Mucosa of stomach (tissue), 1 donor: Measurements from ENCODE around the gene DRC3.

Experiments used
- H3K27me3 ChIP-seq: one replicate; pipeline ENCODE4 v1.7.0; 2013; ENCODE audit warnings: mild to moderate bottlenecking, low read length; ENCODE audit not compliant: control insufficient read depth, insufficient read depth
- H3K36me3 ChIP-seq: one replicate; pipeline ENCODE4 v1.7.0; 2013; ENCODE audit warnings: low read length; ENCODE audit not compliant: control insufficient read depth, insufficient read depth
- H3K4me1 ChIP-seq: one replicate; pipeline ENCODE4 v1.7.0; 2013; ENCODE audit warnings: mild to moderate bottlenecking, low read length; ENCODE audit not compliant: control insufficient read depth, insufficient read depth
- H3K4me3 ChIP-seq: one replicate; pipeline ENCODE4 v1.7.0; 2013; ENCODE audit warnings: low read length
- H3K9ac ChIP-seq: one replicate; pipeline ENCODE4 v1.7.0; 2013; ENCODE audit warnings: mild to moderate bottlenecking, low read length, moderate library complexity
- H3K9me3 ChIP-seq: one replicate; pipeline ENCODE4 v1.7.0; 2013; ENCODE audit warnings: mild to moderate bottlenecking, low read length, moderate library complexity; ENCODE audit not compliant: control insufficient read depth
- donor health status: Pancreatic carcinoma.

DRC3 gene

DNA sequence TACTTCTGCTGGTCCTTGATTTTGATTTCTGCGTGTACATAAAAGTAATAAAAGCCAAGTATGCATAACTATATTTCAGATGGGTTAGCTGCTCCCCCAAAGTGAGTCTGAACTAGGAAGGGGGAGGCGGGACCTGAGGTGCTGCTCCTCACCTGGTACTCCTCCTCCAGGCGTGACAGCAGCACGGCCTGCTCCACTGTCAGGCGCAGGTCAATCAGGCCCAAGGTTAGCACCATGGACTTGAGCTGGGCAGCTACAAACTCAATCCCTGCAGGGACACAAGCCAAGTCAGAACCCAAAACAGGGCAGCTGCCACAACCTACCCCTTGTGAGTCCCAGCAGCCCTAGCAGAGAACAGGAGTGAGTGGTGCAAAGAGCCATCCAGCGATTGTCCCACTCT, 48.3 kb downstream of the DRC3 start:
- Histone ChIP-seq H3K9me3 (no peaks in the 10 kb centered on the region), H3K4me1 (peaks cover 15% of the 10 kb centered on the region), H3K27me3 (no peaks in the 10 kb centered on the region), H3K9ac (no peak overlapping the region), H3K4me3 (no peak overlapping the region), H3K36me3 (no peaks in the 10 kb centered on the region)

DNA sequence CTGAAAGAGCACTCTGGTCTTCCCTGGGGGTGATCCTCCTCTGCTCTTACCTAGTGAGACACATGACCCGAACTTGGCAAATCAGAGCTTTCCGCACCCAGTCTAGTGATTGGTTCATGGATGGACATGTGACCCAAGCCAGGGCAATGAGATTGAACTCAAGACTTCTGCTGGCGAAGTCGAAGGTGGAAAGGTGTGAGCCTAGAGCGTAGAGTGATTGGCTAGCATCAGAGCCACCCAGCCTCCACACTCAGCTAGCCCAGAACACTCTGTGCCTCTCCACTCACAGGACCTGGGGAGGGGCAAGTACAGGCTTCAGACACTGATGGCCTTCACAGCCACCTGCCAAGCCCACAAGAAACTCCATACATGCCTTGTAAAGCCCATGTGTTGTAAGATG, 48.7 kb downstream of the DRC3 start:
- Histone ChIP-seq H3K4me1 (peaks cover 15% of the 10 kb centered on the region), H3K9me3 (no peaks in the 10 kb centered on the region), H3K4me3 (no peak overlapping the region)

DNA sequence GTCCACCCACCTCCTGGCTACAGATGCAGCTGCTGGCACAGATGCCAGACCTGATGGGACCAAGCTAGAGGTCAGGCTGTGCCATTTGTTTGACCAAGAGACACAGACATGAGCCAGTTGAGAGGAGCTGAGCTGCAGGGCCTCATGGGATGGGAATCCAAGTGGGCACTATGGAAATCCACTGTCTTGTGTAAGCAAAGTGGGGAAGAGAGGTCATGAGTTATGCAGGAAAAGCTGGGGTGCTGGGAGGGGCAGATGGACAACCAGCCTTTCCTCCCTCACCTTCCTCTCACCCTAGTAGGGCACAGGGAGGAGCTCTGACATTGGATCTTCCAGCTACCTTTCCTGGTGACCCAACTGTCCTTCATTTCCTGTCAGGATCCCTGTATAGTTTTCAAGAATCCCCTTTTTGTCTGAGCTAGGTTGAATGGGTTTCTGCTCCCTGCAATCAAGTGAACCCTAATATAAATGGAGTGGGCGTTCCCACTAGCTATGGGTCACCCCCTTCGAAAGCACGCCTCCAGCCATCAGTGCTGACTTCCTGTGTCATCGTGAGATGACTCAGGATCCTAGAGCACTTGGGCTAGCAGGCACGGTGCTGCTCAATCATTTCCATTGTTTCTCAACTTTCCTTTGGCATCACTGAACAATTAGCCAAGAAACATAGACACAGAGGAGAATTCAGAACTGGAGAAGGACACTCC, 52.7 kb downstream of the DRC3 start:
- Histone ChIP-seq H3K4me1 (no peaks in the 10 kb centered on the region), H3K36me3 (no peaks in the 10 kb centered on the region), H3K9ac (no peak overlapping the region), H3K4me3 (no peak overlapping the region), H3K9me3 (no peaks in the 10 kb centered on the region), H3K27me3 (no peaks in the 10 kb centered on the region)

More for the DNA sequence above, 48.7 kb downstream of the DRC3 start:
- no peak overlapping the region for H3K9ac ChIP-seq
- H3K27me3 ChIP-seq, result no peaks in the 10 kb centered on the region
- H3K36me3 ChIP-seq, result no peaks in the 10 kb centered on the region

DNA sequence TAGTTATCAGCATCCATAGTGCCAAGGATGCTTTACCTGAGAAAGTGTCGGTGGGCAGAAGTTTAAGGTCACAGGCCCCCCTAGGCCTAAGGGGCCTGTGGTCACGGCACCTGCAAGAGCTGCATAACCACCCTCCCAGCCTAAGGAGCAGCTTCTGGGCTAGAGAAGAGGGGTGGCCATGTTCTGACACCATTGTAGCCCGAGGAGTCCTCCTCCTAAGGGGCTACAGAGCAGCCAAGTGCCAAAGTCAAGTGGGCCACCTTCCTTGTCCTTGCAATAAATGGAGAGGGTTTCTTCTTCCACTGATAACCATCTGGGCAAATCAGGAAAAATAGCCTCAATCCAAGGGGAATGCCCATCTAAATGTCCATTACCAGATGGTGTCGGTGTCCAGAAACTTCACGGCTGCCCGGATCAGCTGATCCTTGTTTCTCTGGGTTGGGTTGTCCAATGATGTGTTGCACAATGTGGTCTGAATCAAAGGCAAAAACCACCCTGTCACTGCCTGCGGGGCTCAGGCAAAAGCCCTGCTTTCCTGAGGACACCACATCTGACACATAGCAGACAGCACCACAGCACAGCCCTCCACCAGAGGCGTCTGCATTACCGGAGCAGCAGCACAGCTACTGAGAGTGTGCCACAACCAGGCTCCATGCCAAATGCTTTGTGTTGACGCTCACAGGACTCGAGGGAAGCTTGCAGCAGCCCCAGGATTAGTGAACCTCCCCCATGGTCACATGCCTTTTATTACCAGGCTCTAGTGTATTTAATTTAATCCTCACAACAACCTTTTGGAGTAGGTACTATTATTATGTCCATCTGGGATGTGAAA, 53.5 kb downstream of the DRC3 start:
- H3K27me3 ChIP-seq, result no peaks in the 10 kb centered on the region
- H3K9me3 ChIP-seq, result no peaks in the 10 kb centered on the region
- no peak overlapping the region for H3K9ac ChIP-seq
- H3K4me1 ChIP-seq, result no peaks in the 10 kb centered on the region
- H3K36me3 ChIP-seq, result no peaks in the 10 kb centered on the region
- H3K4me3 ChIP-seq, result no peak overlapping the region

DNA sequence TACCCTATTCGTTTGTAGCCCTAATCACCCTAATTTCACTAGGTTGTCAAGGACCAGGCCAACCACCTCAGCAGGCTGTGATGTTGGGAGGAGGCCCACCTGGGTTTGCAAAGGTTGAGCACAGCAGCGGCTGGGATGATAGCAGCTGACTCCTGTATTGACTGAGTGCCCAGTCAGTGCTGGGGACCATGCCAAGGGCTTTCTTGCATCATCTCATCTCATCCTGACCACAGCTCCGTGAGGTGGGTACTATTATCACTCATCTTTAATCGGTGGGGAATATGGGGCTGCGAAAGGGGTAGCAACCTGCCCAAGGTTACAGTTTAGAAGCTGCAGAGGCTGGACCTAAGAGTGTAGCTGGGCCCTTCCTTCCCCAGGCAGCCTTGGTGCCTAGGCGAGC, 54.6 kb downstream of the DRC3 start:
- no peaks in the 10 kb centered on the region for H3K9me3 ChIP-seq
- H3K9ac ChIP-seq, result no peak overlapping the region
- no peaks in the 10 kb centered on the region for H3K4me1 ChIP-seq
- no peaks in the 10 kb centered on the region for H3K27me3 ChIP-seq
- no peaks in the 10 kb centered on the region for H3K36me3 ChIP-seq
- no peak overlapping the region for H3K4me3 ChIP-seq

DNA sequence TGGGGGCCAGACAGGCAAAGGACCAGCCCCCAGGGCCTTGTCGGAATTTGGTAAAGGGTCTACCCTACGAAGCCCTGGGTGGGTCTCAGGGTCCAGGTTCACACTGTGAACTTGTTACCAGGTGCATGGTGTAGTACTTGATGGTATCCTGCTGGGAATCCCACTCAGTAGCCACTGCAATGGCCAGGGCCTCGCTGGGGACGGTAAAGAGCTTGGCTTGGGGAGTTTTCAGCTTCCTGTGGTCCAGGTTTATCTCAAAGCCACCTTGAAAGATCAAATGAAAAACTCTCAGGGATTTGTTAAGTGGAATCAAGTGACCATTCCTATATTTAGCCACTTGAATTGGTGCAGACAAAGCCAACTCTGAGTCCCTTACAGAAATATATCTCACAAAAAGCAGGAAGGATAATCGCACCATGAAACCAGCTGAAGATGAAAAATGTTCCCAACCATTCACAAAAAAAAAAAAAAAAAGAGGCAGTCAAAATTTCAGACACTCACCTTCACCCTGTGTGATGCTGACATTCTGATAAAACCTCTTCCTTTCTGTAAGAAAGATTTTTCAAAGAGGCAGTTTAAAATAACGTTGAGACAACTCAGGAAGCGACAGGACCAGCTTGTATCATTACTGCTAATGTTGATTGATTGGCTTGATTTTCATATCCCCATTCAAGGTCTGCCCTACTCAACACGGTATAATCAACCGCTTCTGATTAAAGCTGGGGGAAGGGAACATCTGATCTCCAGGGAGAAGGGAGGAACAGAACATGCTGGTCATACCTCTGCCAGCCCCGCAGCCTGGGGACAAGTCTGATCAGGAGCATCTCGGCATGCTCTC, 55.7 kb downstream of the DRC3 start:
- H3K36me3 ChIP-seq, result no peaks in the 10 kb centered on the region
- no peak overlapping the region for H3K9ac ChIP-seq
- H3K4me1 ChIP-seq, result no peaks in the 10 kb centered on the region
- no peaks in the 10 kb centered on the region for H3K9me3 ChIP-seq
- no peaks in the 10 kb centered on the region for H3K27me3 ChIP-seq
- no peak overlapping the region for H3K4me3 ChIP-seq

DNA sequence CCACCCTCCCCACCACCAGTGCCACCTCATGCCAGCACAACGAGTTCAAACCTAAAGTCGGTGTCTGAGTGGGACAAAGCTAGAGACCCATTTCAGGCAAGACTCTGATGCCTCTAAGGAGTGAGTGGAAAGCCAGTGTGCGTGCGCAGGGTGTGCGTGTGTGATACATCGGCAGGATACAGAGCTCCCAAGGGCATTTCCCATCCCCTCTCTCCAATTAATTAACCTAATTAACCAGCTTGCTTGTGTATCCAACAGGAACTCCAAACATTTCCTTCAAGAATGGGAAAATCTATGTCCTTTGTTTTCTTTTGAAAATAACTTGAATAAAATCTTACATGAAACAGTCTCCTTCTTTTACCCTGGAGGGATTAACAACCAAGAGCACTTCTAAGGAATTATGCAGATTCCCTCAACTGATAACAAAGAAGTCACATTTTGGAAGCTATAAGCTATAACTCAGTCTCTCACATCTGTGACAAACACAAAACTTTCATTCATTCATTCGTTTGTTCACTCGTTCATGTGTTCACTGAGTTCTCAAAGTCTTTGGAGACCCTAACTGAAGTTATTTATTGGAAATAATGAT, 56.4 kb downstream of the DRC3 start:
- Histone ChIP-seq H3K4me1 (no peaks in the 10 kb centered on the region), H3K9me3 (no peaks in the 10 kb centered on the region), H3K27me3 (no peaks in the 10 kb centered on the region), H3K9ac (no peak overlapping the region), H3K36me3 (no peaks in the 10 kb centered on the region), H3K4me3 (no peak overlapping the region)

DNA sequence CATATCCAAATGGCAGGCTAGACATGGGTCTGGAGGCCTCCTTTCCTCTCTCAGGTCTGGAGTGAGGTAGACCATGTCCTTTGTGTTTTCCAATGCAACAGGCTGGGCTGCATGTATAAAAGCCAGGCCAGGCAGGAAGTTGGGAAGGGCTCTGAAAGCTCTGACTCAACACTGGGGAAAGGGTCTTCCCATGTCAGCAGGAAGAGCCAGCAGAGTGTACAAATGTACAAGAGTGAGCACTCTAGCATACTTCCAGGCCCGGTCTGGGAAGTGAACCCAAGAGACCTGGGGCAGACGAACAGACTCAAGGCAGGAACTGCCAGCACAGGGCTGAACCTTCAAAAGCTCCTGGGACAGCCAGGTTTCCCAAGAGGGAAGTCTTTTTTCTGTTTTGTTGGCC, 59.3 kb downstream of the DRC3 start:
- no peak overlapping the region for H3K9ac ChIP-seq
- H3K27me3 ChIP-seq, result no peaks in the 10 kb centered on the region
- no peaks in the 10 kb centered on the region for H3K4me1 ChIP-seq
- no peak overlapping the region for H3K4me3 ChIP-seq
- no peaks in the 10 kb centered on the region for H3K36me3 ChIP-seq
- H3K9me3 ChIP-seq, result no peaks in the 10 kb centered on the region

DNA sequence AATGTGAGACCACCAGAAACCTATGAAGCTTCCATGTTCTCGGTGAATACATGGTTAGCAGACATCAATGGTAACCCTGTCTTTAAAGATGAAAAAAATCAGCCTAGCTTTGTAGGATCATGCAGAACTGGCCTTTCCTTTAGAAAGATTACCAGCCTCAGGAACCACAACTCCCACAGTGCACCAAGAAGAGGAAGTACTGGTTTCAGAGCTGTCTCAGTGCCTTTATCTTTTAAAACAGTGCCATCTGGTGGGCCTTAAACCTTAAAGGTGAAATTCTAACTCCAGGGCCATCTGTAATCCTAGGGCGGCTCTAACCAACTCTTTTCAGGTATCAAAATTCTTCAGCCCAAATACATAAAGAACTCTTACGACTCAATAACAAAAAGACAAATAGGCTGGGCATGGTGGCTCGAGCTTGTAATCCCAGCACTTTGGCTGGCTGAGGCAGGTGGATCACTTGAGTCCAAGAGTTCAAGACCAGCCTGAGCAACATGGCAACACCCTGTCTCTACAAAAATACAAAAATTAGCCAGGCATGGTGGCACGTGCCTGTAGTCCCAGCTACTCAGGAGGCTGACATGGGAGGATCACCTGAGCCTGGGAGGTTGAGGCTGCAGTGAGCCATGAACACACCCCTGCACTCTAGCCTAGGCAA, 60.9 kb downstream of the DRC3 start:
- Histone ChIP-seq H3K4me3 (no peak overlapping the region), H3K9ac (no peak overlapping the region), H3K36me3 (no peaks in the 10 kb centered on the region), H3K9me3 (no peaks in the 10 kb centered on the region), H3K4me1 (peaks cover 4% of the 10 kb centered on the region), H3K27me3 (no peaks in the 10 kb centered on the region)

DNA sequence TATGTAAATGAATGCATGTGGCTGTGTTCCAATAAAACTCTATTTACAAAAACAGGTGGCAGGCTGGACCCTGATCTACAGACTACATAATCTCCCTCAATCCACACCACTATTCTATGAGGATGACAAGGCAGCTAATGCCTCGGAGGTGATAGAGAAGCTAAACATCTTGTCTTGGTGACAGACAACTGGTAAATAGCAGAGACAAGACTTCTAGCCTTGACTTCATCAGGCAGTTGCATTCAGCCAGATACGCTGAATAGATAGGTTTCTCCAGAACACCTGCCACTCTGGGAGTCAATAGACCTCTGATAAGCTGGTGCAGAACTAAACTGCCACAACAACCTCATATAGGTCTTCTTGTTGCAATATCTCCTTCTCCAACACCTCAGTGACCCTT, 63.0 kb downstream of the DRC3 start:
- Histone ChIP-seq H3K9me3 (no peaks in the 10 kb centered on the region), H3K36me3 (no peaks in the 10 kb centered on the region), H3K4me1 (peaks cover 13% of the 10 kb centered on the region), H3K4me3 (no peak overlapping the region), H3K9ac (no peak overlapping the region), H3K27me3 (no peaks in the 10 kb centered on the region)

DNA sequence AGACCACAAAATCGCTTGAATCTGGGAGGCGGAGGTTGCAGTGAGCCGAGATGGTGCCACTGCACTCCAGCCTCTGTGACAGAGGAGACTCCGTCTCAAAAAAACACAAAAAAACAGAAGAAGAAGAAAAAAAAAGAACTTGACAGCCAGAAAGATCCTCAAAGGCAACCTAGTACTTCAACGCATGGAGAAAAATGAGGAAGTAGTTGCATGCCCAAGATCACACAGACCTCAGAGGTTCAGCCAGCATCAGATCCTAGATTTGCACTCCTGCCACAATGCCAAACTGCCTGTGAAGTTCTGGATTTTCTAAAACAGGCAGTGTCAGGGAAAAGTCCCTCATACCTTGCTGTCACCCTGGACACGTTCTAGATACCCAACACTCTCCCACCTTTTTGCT, 64.8 kb downstream of the DRC3 start:
- Histone ChIP-seq H3K4me3 (no peak overlapping the region), H3K9me3 (no peaks in the 10 kb centered on the region), H3K36me3 (no peaks in the 10 kb centered on the region), H3K4me1 (peaks cover 16% of the 10 kb centered on the region), H3K9ac (no peak overlapping the region), H3K27me3 (no peaks in the 10 kb centered on the region)
